SK-N-MC (cell line): ENCODE data around the gene CYP1A1.
A peak's percentile ranks its signal among the peaks of the same experiment; 100 is the strongest.

Experiments used
- DNase-seq: peaks from one replicate; pipeline ENCODE4 v3.0.0-alpha.2; 2011; ENCODE audit warnings: low read depth, low spot score
- H3K27ac ChIP-seq: fragments of 200-600 bp; sonication (generic); 2 replicates; pipeline ENCODE4 v1.5.1; 2016; ENCODE audit warnings: mixed run types
- H3K36me3 ChIP-seq: fragments of 200-600 bp; sonication (generic); 2 replicates; pipeline ENCODE4 v1.6.1; 2017; ENCODE audit warnings: antibody characterized with exemption, low read length, mixed read lengths; ENCODE audit not compliant: insufficient read depth
- H3K4me3 ChIP-seq: fragments of 200-600 bp; sonication (generic); 2 replicates; pipeline ENCODE4 v1.5.1; 2016
- H3K9ac ChIP-seq: fragments of 200-600 bp; sonication (generic); 2 replicates; pipeline ENCODE4 v1.8.0; 2017; ENCODE audit warnings: mixed run types, mixed read lengths; ENCODE audit not compliant: insufficient read length
- H3K9me3 ChIP-seq: fragments of 200-600 bp; sonication (generic); 2 replicates; pipeline ENCODE4 v1.6.1; 2017; ENCODE audit warnings: low read depth, mild to moderate bottlenecking, antibody characterized with exemption, low read length, moderate library complexity, mixed read lengths
- EZH2 ChIP-seq: fragments of 200-600 bp; sonication (generic); IDR thresholded peaks from one replicate; pipeline ENCODE4 v1.6.1; 2017; ENCODE audit warnings: antibody characterized with exemption
- FOXP2 ChIP-seq: optimal IDR thresholded peaks from 2 replicates; pipeline ENCODE3; 2011; ENCODE audit warnings: mild to moderate bottlenecking, moderate library complexity; ENCODE audit not compliant: insufficient read depth; ENCODE audit errors: extremely low read length, control extremely low read depth
- POLR2AphosphoS5 ChIP-seq: IDR thresholded peaks from 2 replicates; pipeline ENCODE4 v1.6.1; 2012; ENCODE audit warnings: mild to moderate bottlenecking, low read depth, low read length, borderline replicate concordance

CYP1A1 gene, protein sequence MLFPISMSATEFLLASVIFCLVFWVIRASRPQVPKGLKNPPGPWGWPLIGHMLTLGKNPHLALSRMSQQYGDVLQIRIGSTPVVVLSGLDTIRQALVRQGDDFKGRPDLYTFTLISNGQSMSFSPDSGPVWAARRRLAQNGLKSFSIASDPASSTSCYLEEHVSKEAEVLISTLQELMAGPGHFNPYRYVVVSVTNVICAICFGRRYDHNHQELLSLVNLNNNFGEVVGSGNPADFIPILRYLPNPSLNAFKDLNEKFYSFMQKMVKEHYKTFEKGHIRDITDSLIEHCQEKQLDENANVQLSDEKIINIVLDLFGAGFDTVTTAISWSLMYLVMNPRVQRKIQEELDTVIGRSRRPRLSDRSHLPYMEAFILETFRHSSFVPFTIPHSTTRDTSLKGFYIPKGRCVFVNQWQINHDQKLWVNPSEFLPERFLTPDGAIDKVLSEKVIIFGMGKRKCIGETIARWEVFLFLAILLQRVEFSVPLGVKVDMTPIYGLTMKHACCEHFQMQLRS

DNA sequence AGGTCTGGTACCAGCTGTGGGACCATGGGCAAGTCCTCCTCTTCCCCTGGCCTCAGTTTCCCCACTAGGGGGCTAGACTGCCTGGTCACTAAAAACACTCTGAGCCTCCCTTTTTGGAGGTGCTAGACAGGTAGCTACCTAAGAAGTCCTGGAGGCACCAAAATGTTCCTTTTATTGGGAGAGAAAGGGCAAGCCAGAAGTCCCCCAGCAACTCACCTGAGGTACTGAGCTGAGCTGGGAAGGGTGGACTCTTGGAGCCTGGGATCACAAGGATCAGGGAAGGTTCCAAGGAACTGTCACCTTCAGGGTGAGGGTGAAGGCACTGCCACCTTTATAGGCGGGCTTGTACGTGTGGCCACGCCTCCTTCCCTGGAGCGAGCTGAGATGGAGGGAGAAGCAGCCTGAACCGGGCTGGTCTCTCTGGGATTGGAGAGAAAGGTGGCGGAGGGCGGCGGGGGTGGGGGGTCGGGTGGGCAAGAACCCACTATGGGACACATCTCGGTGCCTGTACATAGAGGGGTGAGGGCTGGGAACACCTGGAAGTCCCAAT is at the start of gene CYP1A1:
TSS of gene CYP1A1 (minus strand) at position 304 of the 550 bp plus-strand sequence. CDS start 2,431 bp downstream, outside the sequence.
- no peak for DNase-seq
- Histone ChIP-seq H3K27ac (no peak within 1 kb of the TSS), H3K36me3 (no peaks in the 10 kb centered on the region), H3K4me3 (peak within 1 kb of the TSS; percentile 74), H3K9ac (no peak within 1 kb of the TSS), H3K9me3 (no peaks in the 10 kb centered on the region)
- no peak for TF ChIP-seq FOXP2
- TF ChIP-seq EZH2: no peak
- TF ChIP-seq POLR2AphosphoS5: no peak

DNA sequence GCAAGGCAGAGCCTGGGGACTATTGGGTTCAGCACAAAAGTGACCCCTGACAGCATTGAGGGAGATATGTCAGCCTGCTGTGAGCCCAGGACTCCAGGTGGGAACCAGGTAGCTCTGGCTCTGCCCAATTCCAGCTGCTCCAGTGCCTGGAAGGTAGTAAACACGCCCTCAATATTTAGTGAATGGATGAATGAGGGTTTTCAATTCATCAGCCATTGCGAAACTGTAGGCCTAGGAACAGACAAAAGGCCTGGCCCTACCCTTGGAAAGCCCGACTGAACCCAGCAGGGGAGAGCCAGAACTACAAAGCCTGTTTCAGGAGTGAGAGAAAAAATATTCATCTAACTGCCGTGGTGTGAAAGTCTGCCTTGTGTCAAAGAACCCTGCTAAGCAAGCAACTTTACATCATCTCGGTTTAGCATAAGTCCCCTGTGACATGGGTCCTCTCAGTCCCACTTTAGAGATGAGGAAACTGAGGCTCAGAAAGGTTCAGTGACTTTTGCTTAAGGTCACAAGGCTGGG is 48.5 kb upstream of the CYP1A1 start:
- TF ChIP-seq EZH2: no peak
- TF ChIP-seq FOXP2: no peak
- no peak for TF ChIP-seq POLR2AphosphoS5
- no peaks in the 10 kb centered on the region for H3K9me3 ChIP-seq
- no peak overlapping the region for H3K27ac ChIP-seq
- no peaks in the 10 kb centered on the region for H3K36me3 ChIP-seq
- no peak overlapping the region for H3K9ac ChIP-seq
- DNase-seq: no peak
- H3K4me3 ChIP-seq: no peak overlapping the region

DNA sequence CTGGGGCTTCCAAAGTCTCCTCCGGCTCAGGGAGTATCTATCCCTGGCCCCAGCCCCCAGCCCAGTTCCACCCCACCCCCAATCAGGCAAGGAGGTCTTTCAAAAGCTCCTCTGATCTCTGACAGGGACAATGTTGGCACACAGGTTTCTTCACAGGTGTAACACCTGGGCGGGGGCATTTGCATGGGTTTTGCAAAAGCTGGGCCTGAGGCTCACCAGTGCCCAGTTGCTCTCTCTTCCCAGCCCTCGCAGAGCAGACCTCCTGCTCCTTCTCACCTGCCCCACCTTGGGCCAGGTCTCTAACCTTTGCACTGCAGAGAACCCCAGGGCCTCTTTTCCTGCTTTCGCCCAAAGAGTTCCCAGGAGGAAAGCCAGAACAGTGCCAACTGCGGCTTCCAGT is 48.0 kb upstream of the CYP1A1 start:
- Histone ChIP-seq H3K27ac (no peak overlapping the region), H3K36me3 (no peaks in the 10 kb centered on the region), H3K9ac (no peak overlapping the region), H3K4me3 (no peak overlapping the region), H3K9me3 (no peaks in the 10 kb centered on the region)
- no peak for DNase-seq
- TF ChIP-seq POLR2AphosphoS5: no peak
- TF ChIP-seq FOXP2: no peak
- TF ChIP-seq EZH2: no peak

DNA sequence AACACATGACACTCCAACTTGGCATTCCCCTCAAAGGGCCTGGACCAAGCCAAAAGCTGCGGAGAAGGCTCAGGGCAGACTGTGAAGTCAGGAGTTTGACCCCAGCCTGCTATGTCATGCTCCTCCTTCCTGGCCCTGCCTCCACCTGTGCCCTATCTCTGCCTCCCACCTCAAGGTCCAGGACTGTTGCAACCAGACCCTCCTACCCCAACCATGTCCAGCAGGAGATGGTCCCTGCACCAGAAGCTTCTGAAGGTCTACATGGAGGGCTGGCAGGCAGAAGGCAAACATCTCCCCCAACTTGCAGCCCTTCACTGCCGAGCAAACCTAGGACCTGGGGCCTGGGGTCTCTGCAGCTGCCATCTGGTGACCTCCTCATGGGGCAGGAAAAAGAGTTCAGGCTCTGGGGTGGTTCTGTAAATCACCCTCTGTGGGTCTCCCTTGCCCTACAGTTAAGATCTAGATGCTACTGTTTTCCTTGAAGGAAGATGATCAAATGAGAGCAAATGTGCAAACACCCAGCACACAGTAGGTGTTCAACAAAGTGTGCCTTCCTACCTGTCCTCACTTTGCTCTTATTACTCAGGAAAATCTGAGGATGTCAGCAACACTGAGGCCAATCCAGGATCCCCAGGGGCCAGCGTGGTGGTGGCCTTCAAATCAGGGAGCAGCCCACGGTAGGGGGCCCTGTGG is 45.0 kb upstream of the CYP1A1 start:
- DNase-seq: no peak
- H3K9ac ChIP-seq: no peak overlapping the region

DNA sequence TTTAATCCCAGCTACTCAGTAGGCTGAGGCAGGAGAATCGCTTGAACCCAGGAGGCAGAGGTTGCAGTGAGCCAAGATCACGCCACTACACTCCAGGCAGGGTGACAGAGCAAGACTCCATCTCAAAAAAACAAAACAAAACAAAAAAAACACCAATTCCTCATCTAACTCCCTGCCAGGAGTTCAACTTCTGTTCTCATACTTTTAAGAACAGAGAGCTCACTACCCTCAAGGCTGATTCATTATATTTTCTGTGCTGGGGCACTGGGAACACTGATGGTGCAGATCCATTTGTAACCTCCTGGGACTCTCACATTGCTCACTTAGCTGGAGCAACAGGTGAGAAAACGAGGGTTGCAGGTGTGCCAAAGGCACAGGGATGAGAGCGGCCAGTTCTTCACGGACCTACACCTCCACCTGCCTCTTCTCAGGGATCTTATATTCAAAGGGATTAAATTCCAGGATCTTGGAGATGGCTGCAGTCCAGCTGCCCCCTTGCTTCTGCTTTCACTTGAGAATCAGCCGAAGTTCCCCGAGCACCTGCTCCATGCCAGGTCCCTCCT is 44.2 kb upstream of the CYP1A1 start:
- Histone ChIP-seq H3K4me3 (no peak overlapping the region), H3K9me3 (no peaks in the 10 kb centered on the region), H3K36me3 (no peaks in the 10 kb centered on the region), H3K27ac (no peak overlapping the region), H3K9ac (no peak overlapping the region)
- no peak for DNase-seq
- TF ChIP-seq POLR2AphosphoS5 (no peak), EZH2 (no peak)

More for the DNA sequence above, 45.0 kb upstream of the CYP1A1 start:
- TF ChIP-seq POLR2AphosphoS5: no peak
- no peak for TF ChIP-seq EZH2
- no peak for TF ChIP-seq FOXP2
- Histone ChIP-seq H3K4me3 (no peak overlapping the region), H3K9me3 (no peaks in the 10 kb centered on the region), H3K36me3 (no peaks in the 10 kb centered on the region), H3K27ac (no peak overlapping the region)

DNA sequence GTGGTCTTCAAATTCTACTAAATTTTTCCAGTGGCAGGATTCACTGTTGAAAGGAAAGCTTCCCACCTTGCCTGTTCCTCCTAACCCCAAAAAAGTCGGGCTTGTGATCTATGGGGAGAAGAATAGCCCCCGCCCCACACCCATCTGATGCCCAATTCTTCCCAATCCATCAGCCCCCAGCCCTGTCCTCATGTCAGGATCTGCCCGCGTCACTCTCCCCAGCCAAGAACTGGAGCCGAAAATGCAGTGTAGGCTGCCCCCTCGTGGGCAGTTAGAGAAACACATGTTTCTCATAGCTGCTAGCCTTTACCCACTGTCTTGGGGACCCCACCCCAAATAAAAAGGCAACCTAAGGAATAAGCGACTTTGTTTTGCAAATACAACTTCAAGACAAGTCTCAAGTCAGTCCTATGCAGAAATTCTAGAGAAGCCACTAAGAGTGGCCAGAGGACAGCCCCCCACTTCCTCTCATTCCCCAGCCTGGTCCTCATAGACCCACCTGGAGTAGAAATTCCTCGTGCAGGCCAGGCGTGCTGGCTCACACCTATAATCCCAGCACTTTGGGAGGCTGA is 43.5 kb upstream of the CYP1A1 start:
- H3K9ac ChIP-seq: no peak overlapping the region
- no peaks in the 10 kb centered on the region for H3K36me3 ChIP-seq
- H3K4me3 ChIP-seq: peak overlapping the region; percentile 36
- H3K27ac ChIP-seq: no peak overlapping the region
- DNase-seq: no peak
- no peaks in the 10 kb centered on the region for H3K9me3 ChIP-seq
- TF ChIP-seq EZH2 (no peak), POLR2AphosphoS5 (no peak)

DNA sequence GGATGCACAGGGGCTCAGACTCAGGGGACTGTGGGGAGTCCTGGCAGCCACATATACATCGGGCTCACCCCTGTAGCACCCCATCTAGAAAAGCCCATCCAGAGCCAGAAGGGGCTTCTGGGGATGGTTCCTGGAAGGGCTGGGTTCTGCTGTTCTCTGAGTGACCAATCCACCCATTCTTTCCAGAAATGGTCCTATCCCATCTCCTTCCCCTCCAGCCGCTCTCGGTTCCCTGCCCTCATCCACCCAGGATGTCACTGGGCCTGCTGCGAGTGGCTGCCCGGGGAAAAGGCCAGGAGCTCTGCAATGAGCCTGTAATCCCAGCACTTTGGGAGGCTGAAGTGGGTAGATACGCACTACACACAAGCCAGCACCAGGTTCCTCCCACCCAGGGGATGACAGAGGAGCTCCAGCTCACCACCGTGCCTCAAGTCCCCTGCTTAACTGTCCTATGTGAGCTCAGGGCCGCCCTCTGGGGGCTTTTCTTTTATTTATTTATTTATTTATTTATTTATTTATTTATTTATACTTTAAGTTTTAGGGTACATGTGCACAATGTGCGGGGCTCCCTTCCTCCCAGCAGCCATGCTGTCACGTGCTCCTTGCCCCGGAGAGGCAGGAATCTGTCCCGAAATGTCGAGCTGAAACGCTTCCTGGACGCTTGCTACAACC is 42.9 kb upstream of the CYP1A1 start:
- DNase-seq: no peak
- no peak overlapping the region for H3K9ac ChIP-seq
- H3K27ac ChIP-seq: no peak overlapping the region
- TF ChIP-seq FOXP2 (no peak), POLR2AphosphoS5 (no peak)
- peak overlapping the region; percentile 36 for H3K4me3 ChIP-seq
- no peaks in the 10 kb centered on the region for H3K9me3 ChIP-seq
- no peaks in the 10 kb centered on the region for H3K36me3 ChIP-seq
